Adrenal gland (tissue), 12 donors: ENCODE results near the gene ARMC9. TPM values are rescaled to one million over a fixed set of nuclear protein-coding genes. Genes with fewer than 3 reads are reported as not detected.
"Not testable (repeated sequence)": the region's sequence is repeated elsewhere in the genome, so short reads cannot be mapped to it uniquely, and the experiment has no call there.

Experiments
- DNase-seq, 7 donors: peaks; one replicate each; pipeline ENCODE4 v3.0.0-alpha.2; 2019 to 2020
- H3K27ac ChIP-seq, 5 donors: fragments of 200-600 bp; sonication (generic) in 4 of 5; 1 replicate in 3 of 5; 2 replicates in 2 of 5; pipeline versions ENCODE4 v1.5.1 to v1.8.0; 2016 to 2020; ENCODE audit warnings: mild to moderate bottlenecking in 1 of 5
- H3K27me3 ChIP-seq: fragments of 200-600 bp; 2 replicates; pipeline ENCODE4 v1.8.0; 2021
- H3K36me3 ChIP-seq, 2 donors: fragments of 200-600 bp; replicated peaks in 1 of 2; 1 replicate in 1 of 2; 2 replicates in 1 of 2; pipeline versions ENCODE4 v1.5.1 to v1.8.0; 2018 to 2022
- H3K4me1 ChIP-seq, 2 donors: fragments of 200-600 bp; replicated peaks in 1 of 2; 1 replicate in 1 of 2; 2 replicates in 1 of 2; pipeline versions ENCODE4 v1.5.1 to v1.8.0; 2018 to 2021
- H3K4me3 ChIP-seq, 4 donors: fragments of 200-600 bp; sonication (generic) in 3 of 4; one replicate each; pipeline ENCODE4 v1.5.1; 2016 to 2018
- H3K9me3 ChIP-seq, 3 donors: fragments of 200-600 bp; sonication (generic) in 1 of 3; replicated peaks in 1 of 3; 1 replicate in 2 of 3; 2 replicates in 1 of 3; pipeline versions ENCODE4 v1.5.1 to v1.8.0; 2016 to 2021
- POLR2A ChIP-seq, 2 donors: fragments of 450-650 bp; IDR thresholded peaks; one replicate each; pipeline ENCODE4 v1.6.1; 2017; ENCODE audit warnings: antibody characterized with exemption in 2 of 2, mild to moderate bottlenecking in 2 of 2, moderate library complexity in 1 of 2
- WGBS, 4 donors: extraction: QIAGEN DNeasy Blood & Tissue Kit in 2 of 4; methylation state at CpG; one replicate each; pipeline versions ENCODE4 v1.1.5 to v1.1.7; 2013 to 2017; 5-methylcytosine and 5-hydroxymethylcytosine counted together
- intact Hi-C, 2 donors: fragments of 100-400 bp; cut with DNase I; formaldehyde crosslinking; loops; one replicate each; pipeline versions ENCODE4 v1.14.1 to v1.15.0; 2022 to 2023
- polyA plus RNA-seq, 3 donors: library from polyadenylated mRNA; stranded (reverse); fragments of 200-250 nt in 2 of 3; fragments of 350-450 nt in 1 of 3; fragmentation: Illumina TruSeq in 1 of 3; extraction: RNeasy Lipid Tissue Mini Kit (QIAGEN cat#74804) in 1 of 3; gene quantifications; one replicate each; pipeline ENCODE4 v1.2.3, GENCODE V29; 2013 to 2014
- total RNA-seq, 9 donors: library from RNA; depleted of rRNA in 4 of 9; stranded (reverse); fragments of >200 nt in 4 of 9; fragments of 120-200 nt in 1 of 9; fragmentation: NEBNext Ultra II Directional in 1 of 9; extraction: Animal tissue kit (Norgen Biotek cat#: 25700) in 1 of 9; gene quantifications; one replicate each; pipeline versions ENCODE4 v1.1.0 to v1.2.4, GENCODE V29; 2013 to 2023
- TF ChIP-seq, protein P1 (sequence below), 6 experiments: fragments of 450-650 bp in 4 of 6; fragments of 200-600 bp in 2 of 6; sonication (generic) in 1 of 6; IDR thresholded peaks; 1 replicate in 5 of 6; 2 replicates in 1 of 6; pipeline versions ENCODE4 v1.5.1 to v1.8.0; 2016 to 2021; ENCODE audit warnings: antibody characterized with exemption in 6 of 6, mild to moderate bottlenecking in 2 of 6, moderate library complexity in 1 of 6
- donor health status: healthy with polysubstance abuse.
- donor health status: Bipolar disorder and iron deficiency.
- donor health status: DM: yes; HTN: yes; CAD: no.
- donor health status: DM: no; HTN: no; CAD: no.
- donor health status: DM: no; HTN: no; CAD: no.
- donor health status: DM: yes; HTN: yes; CAD: no.

The ARMC9 gene
- total and polyA plus RNA-seq, 12 donors: 22.0 to 109 (median 54.2) TPM

DNA sequence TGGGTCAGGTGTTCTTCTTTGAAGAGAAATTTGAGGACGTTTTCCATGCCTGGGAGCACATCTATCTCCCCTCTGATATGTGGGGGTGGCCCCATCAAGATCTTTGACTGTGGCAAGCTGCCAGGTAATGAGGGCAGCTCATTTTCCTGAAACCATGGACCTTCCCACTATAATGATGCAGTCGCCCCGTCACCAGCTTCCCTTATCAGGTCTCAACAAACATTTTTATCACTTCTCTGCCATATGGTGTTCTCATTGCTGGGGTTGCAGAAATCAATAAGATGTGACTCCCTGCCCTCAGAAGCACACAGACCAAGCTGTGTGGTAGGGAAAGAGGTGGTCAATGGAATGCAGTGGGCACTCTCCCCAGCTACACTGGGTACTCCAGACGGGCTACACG, 148.7 kb downstream of the ARMC9 start:
- DNase-seq: peak in 1 of 7 donors; percentile 56
- Histone ChIP-seq H3K27ac (no peak overlapping the region), H3K4me1 (peaks cover 0 to 8% of the 10 kb centered on the region in 2 donors), H3K36me3 (peaks cover 0 to 3% of the 10 kb centered on the region in 2 donors), H3K27me3 (no peaks in the 10 kb centered on the region), H3K9me3 (no peaks in the 10 kb centered on the region), H3K4me3 (no peak overlapping the region)
- intact Hi-C loops: no loop called here
- WGBS, 4 donors: 87 to 92% (median 91%) methylated on average over 5 of the region's 5 CpGs
- no peak for TF ChIP-seq POLR2A (IDR thresholded peaks at IDR 0.05)
- TF ChIP-seq, protein P1, sequence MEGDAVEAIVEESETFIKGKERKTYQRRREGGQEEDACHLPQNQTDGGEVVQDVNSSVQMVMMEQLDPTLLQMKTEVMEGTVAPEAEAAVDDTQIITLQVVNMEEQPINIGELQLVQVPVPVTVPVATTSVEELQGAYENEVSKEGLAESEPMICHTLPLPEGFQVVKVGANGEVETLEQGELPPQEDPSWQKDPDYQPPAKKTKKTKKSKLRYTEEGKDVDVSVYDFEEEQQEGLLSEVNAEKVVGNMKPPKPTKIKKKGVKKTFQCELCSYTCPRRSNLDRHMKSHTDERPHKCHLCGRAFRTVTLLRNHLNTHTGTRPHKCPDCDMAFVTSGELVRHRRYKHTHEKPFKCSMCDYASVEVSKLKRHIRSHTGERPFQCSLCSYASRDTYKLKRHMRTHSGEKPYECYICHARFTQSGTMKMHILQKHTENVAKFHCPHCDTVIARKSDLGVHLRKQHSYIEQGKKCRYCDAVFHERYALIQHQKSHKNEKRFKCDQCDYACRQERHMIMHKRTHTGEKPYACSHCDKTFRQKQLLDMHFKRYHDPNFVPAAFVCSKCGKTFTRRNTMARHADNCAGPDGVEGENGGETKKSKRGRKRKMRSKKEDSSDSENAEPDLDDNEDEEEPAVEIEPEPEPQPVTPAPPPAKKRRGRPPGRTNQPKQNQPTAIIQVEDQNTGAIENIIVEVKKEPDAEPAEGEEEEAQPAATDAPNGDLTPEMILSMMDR (IDR thresholded peaks at IDR 0.05): no peak

DNA sequence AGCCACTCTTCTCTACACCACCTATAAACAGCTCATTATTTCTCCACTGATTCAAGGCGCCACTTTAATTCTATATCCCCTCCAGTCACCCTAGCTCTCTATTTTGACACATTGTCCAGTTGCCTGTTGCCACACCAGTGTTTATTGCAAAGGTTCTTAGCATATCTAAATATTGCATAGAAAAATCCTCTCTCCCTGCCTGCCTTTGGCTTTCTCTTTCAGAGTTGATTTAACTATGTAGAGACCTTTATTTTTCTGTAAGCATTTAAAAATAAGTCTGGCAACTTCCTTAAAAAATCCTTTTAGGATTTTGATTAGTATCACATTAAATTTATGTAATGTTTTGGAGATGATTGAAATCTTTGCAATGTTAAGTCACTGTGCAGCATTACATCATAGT, 149.2 kb downstream of the ARMC9 start:
- no peaks in the 10 kb centered on the region for H3K27me3 ChIP-seq
- 80 to 100% (median 95%) methylated on average over 1 of the region's 1 CpG for WGBS, 4 donors
- TF ChIP-seq, protein P1 (IDR thresholded peaks at IDR 0.05): no peak
- TF ChIP-seq POLR2A (IDR thresholded peaks at IDR 0.05): no peak

DNA sequence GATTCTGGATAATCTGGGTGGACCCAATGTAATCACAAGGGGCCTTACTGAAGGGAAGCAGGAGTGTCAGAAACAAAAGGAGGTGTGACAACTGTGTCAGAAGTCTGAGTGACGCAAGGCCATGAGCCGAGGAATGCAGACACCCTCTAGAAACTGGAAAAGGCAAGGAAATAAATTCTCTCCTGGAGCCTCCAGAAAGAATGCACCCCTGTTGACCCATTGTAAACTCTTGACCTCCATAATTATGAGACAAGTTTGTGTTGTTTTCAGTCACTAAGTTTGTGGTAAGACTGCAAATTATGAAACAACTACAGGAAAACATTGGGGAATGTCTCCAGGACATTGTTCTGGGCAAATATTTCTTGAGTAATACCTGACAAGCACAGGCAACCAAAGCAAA, 149.7 kb downstream of the ARMC9 start:
- TF ChIP-seq, protein P1 (IDR thresholded peaks at IDR 0.05): no peak
- no peak for TF ChIP-seq POLR2A (IDR thresholded peaks at IDR 0.05)
- intact Hi-C loops: no loop called here
- Histone ChIP-seq H3K27ac (no peak overlapping the region), H3K36me3 (peaks cover 0 to 3% of the 10 kb centered on the region in 2 donors), H3K4me3 (no peak overlapping the region), H3K9me3 (no peaks in the 10 kb centered on the region), H3K27me3 (no peaks in the 10 kb centered on the region), H3K4me1 (peaks cover 0 to 8% of the 10 kb centered on the region in 2 donors)
- 60 to 78% (median 67%) methylated on average over 2 of the region's 2 CpGs for WGBS, 4 donors
- peak in 1 of 7 donors; percentile 46 for DNase-seq

More for the DNA sequence above, 149.2 kb downstream of the ARMC9 start:
- Histone ChIP-seq H3K27ac (no peak overlapping the region), H3K36me3 (peaks cover 0 to 3% of the 10 kb centered on the region in 2 donors), H3K9me3 (no peaks in the 10 kb centered on the region), H3K4me3 (no peak overlapping the region), H3K4me1 (peaks cover 0 to 8% of the 10 kb centered on the region in 2 donors)
- peak in 1 of 7 donors; percentile 6 for DNase-seq
- intact Hi-C loops: no loop called here

DNA sequence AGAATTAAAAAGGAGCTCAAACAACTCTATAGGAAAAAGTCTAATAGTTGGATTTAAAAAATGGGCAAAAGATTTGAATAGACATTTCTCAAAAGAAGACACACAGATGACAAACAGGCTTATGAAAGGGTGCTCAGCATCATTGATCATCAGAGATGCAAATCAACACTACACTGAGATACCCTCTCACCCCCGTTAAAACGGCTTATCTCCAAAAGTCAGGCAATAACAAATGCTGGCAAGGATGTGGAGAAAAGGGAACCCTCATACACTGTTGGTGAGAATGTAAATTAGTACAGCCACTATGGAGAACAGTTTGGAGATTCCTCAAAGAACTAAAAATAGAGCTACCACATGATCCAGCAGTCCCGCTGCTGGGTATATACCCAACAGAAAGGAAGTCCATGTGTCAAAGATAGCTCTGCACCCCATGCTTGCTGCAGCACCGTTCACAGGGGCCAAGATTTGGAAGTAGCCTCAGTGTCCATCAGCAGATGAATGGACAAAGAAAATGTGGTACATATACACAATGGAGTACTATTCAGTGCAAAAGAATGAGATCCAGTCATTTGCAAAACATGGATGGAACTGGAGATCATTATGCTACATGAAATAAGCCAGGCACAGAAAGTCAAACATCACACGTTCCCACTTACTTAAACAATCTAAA, 150.4 kb downstream of the ARMC9 start:
- intact Hi-C loops: no loop called here
- H3K9me3 ChIP-seq: no peaks in the 10 kb centered on the region
- no peak for TF ChIP-seq POLR2A (IDR thresholded peaks at IDR 0.05)
- TF ChIP-seq, protein P1 (IDR thresholded peaks at IDR 0.05): no peak
- no peak overlapping the region for H3K27ac ChIP-seq
- no peaks in the 10 kb centered on the region for H3K27me3 ChIP-seq
- peak in 2 of 7 donors; percentile 22 to 49 for DNase-seq
- 68 to 75% (median 71%) methylated on average over 5 of the region's 5 CpGs for WGBS, 4 donors
- H3K4me3 ChIP-seq: no peak overlapping the region
- H3K4me1 ChIP-seq: peaks cover 0 to 8% of the 10 kb centered on the region in 2 donors
- peaks cover 0 to 3% of the 10 kb centered on the region in 2 donors for H3K36me3 ChIP-seq

DNA sequence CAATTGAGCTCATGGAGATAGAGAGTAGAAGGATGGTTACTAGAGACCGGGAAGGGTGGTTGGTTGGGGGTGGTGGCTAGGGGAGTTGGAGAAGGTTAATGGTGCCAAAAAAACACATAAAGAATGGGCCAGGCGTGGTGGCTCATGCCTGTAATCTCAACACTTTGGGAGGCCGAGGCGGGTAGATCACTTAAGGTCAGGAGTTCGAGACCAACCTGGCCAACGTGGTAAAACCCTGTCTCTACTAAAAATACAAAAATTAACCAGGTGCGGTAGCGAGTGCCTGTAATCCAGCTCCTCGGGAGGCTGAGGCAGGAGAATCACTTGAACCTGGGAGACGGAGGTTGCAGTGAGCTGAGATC, 150.9 kb downstream of the ARMC9 start:
- 95 to 98% (median 97%) methylated on average over 10 of the region's 10 CpGs for WGBS, 4 donors
- H3K4me3 ChIP-seq, H3K9me3 ChIP-seq, H3K27me3 ChIP-seq, H3K27ac ChIP-seq, intact Hi-C loops, H3K4me1 ChIP-seq, H3K36me3 ChIP-seq: not testable (repeated sequence)
- peak in 1 of 7 donors; percentile 43 for DNase-seq
